HL-60 (cell line): ENCODE data around the gene SLC25A21.

ENCODE experiments used
- DNase-seq, 2 experiments: peaks; one replicate each; pipeline ENCODE4 v3.0.0-alpha.2; 2010 to 2020; ENCODE audit warnings: low read depth in 1 of 2, low spot score in 1 of 2
- H3K27ac ChIP-seq: fragments of 250-450 bp; sonication (Bioruptor Pico); replicated peaks from 2 replicates; pipeline ENCODE4 v1.5.1; 2020; ENCODE audit warnings: mild to moderate bottlenecking, moderate library complexity
- H3K27me3 ChIP-seq: fragments of 250-450 bp; sonication (Bioruptor Pico); 2 replicates; pipeline ENCODE4 v1.5.1; 2021; ENCODE audit warnings: mild to moderate bottlenecking, moderate library complexity; ENCODE audit not compliant: insufficient read depth, poor library complexity, severe bottlenecking
- H3K4me3 ChIP-seq: replicated peaks from 2 replicates; pipeline ENCODE4 v1.5.1; 2011; ENCODE audit warnings: mild to moderate bottlenecking, control low read depth, low read length; ENCODE audit not compliant: insufficient read depth
- CTCF ChIP-seq: IDR thresholded peaks from one replicate; pipeline ENCODE4 v1.5.1; 2011; ENCODE audit warnings: low read length, control low read depth, inconsistent platforms; ENCODE audit not compliant: insufficient read depth
- GABPA ChIP-seq: IDR thresholded peaks from 2 replicates; pipeline ENCODE4 v1.6.1; 2012; ENCODE audit warnings: low read depth
- POLR2AphosphoS5 ChIP-seq: IDR thresholded peaks from 2 replicates; pipeline ENCODE4 v1.6.1; 2012; ENCODE audit warnings: low read depth
- SPI1 ChIP-seq: IDR thresholded peaks from 2 replicates; pipeline ENCODE4 v1.6.1; 2012; ENCODE audit warnings: low read depth, mild to moderate bottlenecking, borderline replicate concordance
- TF ChIP-seq, protein P1 (sequence below): IDR thresholded peaks from 2 replicates; pipeline ENCODE4 v1.6.1; 2012; ENCODE audit warnings: low read depth; ENCODE audit not compliant: insufficient replicate concordance

Gene SLC25A21

GRCh38 chr14:37013078-37013477 is 159.3 kb downstream of the SLC25A21 start:
- H3K27ac ChIP-seq: no peak overlapping the region
- DNase-seq: no peak
- H3K27me3 ChIP-seq: no peaks in the 10 kb centered on the region
- no peak overlapping the region for H3K4me3 ChIP-seq
- TF ChIP-seq GABPA (no peak), CTCF (no peak)

GRCh38 chr14:36998686-36999085 is 173.7 kb downstream of the SLC25A21 start:
- no peak for DNase-seq
- H3K4me3 ChIP-seq: no peak overlapping the region
- no peak overlapping the region for H3K27ac ChIP-seq
- no peak for TF ChIP-seq POLR2AphosphoS5
- TF ChIP-seq GABPA: no peak
- TF ChIP-seq, protein P1, sequence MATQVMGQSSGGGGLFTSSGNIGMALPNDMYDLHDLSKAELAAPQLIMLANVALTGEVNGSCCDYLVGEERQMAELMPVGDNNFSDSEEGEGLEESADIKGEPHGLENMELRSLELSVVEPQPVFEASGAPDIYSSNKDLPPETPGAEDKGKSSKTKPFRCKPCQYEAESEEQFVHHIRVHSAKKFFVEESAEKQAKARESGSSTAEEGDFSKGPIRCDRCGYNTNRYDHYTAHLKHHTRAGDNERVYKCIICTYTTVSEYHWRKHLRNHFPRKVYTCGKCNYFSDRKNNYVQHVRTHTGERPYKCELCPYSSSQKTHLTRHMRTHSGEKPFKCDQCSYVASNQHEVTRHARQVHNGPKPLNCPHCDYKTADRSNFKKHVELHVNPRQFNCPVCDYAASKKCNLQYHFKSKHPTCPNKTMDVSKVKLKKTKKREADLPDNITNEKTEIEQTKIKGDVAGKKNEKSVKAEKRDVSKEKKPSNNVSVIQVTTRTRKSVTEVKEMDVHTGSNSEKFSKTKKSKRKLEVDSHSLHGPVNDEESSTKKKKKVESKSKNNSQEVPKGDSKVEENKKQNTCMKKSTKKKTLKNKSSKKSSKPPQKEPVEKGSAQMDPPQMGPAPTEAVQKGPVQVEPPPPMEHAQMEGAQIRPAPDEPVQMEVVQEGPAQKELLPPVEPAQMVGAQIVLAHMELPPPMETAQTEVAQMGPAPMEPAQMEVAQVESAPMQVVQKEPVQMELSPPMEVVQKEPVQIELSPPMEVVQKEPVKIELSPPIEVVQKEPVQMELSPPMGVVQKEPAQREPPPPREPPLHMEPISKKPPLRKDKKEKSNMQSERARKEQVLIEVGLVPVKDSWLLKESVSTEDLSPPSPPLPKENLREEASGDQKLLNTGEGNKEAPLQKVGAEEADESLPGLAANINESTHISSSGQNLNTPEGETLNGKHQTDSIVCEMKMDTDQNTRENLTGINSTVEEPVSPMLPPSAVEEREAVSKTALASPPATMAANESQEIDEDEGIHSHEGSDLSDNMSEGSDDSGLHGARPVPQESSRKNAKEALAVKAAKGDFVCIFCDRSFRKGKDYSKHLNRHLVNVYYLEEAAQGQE: no peak
- TF ChIP-seq CTCF: no peak
- no peak for TF ChIP-seq SPI1
- no peaks in the 10 kb centered on the region for H3K27me3 ChIP-seq

DNA sequence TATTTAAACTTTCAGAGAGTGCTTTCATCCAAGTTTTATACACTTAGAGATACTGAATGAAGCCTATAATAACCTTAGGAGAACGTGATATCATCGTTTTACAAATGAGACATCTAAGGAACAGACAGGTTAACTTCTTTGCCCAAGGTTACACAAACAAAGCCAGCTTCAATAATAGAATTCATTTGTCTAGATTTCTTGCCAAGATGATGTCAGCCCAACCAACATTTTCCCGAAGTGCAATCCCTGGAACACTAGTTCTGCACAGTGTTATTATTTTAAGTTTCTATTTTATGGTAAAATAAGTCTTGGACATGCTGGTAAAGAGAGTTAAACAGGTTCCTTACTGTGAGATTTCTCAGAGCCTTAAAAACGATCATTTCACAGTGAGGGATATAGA is 174.6 kb downstream of the SLC25A21 start:
- no peak for DNase-seq

More for the DNA sequence above, 174.6 kb downstream of the SLC25A21 start:
- H3K4me3 ChIP-seq: no peak overlapping the region
- TF ChIP-seq, protein P1: no peak
- TF ChIP-seq GABPA (no peak), POLR2AphosphoS5 (no peak), SPI1 (no peak), CTCF (no peak)
- no peak overlapping the region for H3K27ac ChIP-seq
- H3K27me3 ChIP-seq: no peaks in the 10 kb centered on the region
